Measurements from ENCODE around the gene TMC7.

TMC7 gene

GRCh38 chr16:19094542-19095365, 111.0 kb downstream of the TMC7 start:
- Histone ChIP-seq H4K20me1 (ENCODE audit: insufficient read depth, low read length, poor library complexity, severe bottlenecking) (no peaks in the 10 kb centered on the region), H3F3A (ENCODE audit: low read depth) (no peaks in the 10 kb centered on the region), H3K9me3 (ENCODE audit: insufficient read depth, low read depth, low read length) (no peaks in the 10 kb centered on the region), H2AFZ (ENCODE audit: low read length) (no peak overlapping the region), H3K9me2 (replicated peaks; ENCODE audit: low read depth, low read length) (no peaks in the 10 kb centered on the region), H3K9ac (ENCODE audit: low read depth, low read length, poor library complexity, severe bottlenecking) (no peak overlapping the region), H3K4me1 (ENCODE audit: insufficient read depth, low read length, poor library complexity, severe bottlenecking) (no peaks in the 10 kb centered on the region), H3K36me3 (ENCODE audit: insufficient read depth, low read length) (no peaks in the 10 kb centered on the region), H3K79me2 (ENCODE audit: insufficient read depth, low read length) (no peaks in the 10 kb centered on the region), H3K4me2 (ENCODE audit: low read depth, low read length, poor library complexity, severe bottlenecking) (no peak overlapping the region), H3K27me3 (ENCODE audit: insufficient read depth, low read length, poor library complexity, severe bottlenecking) (no peaks in the 10 kb centered on the region), H3K4me3 (ENCODE audit: low read length, poor library complexity, severe bottlenecking) (no peak overlapping the region)
- TF ChIP-seq EZH2phosphoT487 (IDR thresholded peaks at IDR 0.05; ENCODE audit: borderline replicate concordance) (no peak), CTCF (conservative IDR thresholded peaks at IDR 0.05; ENCODE audit: low read length) (no peak)

- no peak overlapping the region for H3K4me2 ChIP-seq (ENCODE audit: low read depth, low read length, poor library complexity, severe bottlenecking)
- no peaks in the 10 kb centered on the region for H3F3A ChIP-seq (ENCODE audit: low read depth)
- H3K9ac ChIP-seq (ENCODE audit: low read depth, low read length, poor library complexity, severe bottlenecking), result no peak overlapping the region
- TF ChIP-seq EZH2phosphoT487 (IDR thresholded peaks at IDR 0.05; ENCODE audit: borderline replicate concordance), result no peak
- no peak for TF ChIP-seq CTCF (conservative IDR thresholded peaks at IDR 0.05; ENCODE audit: low read length)
- H3K9me2 ChIP-seq (replicated peaks; ENCODE audit: low read depth, low read length), result no peaks in the 10 kb centered on the region
- H2AFZ ChIP-seq (ENCODE audit: low read length), result no peak overlapping the region
- no peaks in the 10 kb centered on the region for H4K20me1 ChIP-seq (ENCODE audit: insufficient read depth, low read length, poor library complexity, severe bottlenecking)
- no peaks in the 10 kb centered on the region for H3K27me3 ChIP-seq (ENCODE audit: insufficient read depth, low read length, poor library complexity, severe bottlenecking)
- no peak overlapping the region for H3K4me3 ChIP-seq (ENCODE audit: low read length, poor library complexity, severe bottlenecking)
- H3K36me3 ChIP-seq (ENCODE audit: insufficient read depth, low read length), result no peaks in the 10 kb centered on the region
- no peaks in the 10 kb centered on the region for H3K4me1 ChIP-seq (ENCODE audit: insufficient read depth, low read length, poor library complexity, severe bottlenecking)
- no peaks in the 10 kb centered on the region for H3K79me2 ChIP-seq (ENCODE audit: insufficient read depth, low read length)
- no peaks in the 10 kb centered on the region for H3K9me3 ChIP-seq (ENCODE audit: insufficient read depth, low read depth, low read length)
Measured at GRCh38 chr16:19095654-19096053, 111.9 kb downstream of the TMC7 start.

DNA sequence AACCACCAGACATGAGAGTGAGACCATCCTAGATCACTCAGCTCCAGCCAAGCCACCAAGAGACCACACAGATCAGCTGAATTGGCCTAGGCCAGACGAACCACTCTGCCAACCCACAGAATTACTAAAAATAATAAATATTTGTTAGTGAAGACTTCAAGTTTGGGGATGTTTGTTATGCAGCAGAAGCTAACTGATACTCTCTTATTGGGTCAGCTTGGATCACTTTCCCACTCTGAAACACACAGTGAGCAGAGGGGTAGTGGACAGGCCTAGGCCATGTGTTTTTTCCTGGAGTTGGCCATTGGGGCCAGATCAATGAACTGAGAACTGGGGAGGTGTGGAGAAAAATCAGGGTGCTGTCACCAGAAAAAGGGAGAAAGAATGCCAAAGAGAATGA, 114.4 kb downstream of the TMC7 start:
- no peaks in the 10 kb centered on the region for H4K20me1 ChIP-seq (ENCODE audit: insufficient read depth, low read length, poor library complexity, severe bottlenecking)
- H3K9me3 ChIP-seq (ENCODE audit: insufficient read depth, low read depth, low read length), result no peaks in the 10 kb centered on the region
- no peaks in the 10 kb centered on the region for H3F3A ChIP-seq (ENCODE audit: low read depth)
- no peaks in the 10 kb centered on the region for H3K9me2 ChIP-seq (replicated peaks; ENCODE audit: low read depth, low read length)
- no peak overlapping the region for H2AFZ ChIP-seq (ENCODE audit: low read length)
- no peaks in the 10 kb centered on the region for H3K79me2 ChIP-seq (ENCODE audit: insufficient read depth, low read length)
- no peak overlapping the region for H3K4me2 ChIP-seq (ENCODE audit: low read depth, low read length, poor library complexity, severe bottlenecking)
- no peaks in the 10 kb centered on the region for H3K4me1 ChIP-seq (ENCODE audit: insufficient read depth, low read length, poor library complexity, severe bottlenecking)
- H3K36me3 ChIP-seq (ENCODE audit: insufficient read depth, low read length), result no peaks in the 10 kb centered on the region
- H3K9ac ChIP-seq (ENCODE audit: low read depth, low read length, poor library complexity, severe bottlenecking), result no peak overlapping the region
- no peaks in the 10 kb centered on the region for H3K27me3 ChIP-seq (ENCODE audit: insufficient read depth, low read length, poor library complexity, severe bottlenecking)
- no peak for TF ChIP-seq EZH2phosphoT487 (IDR thresholded peaks at IDR 0.05; ENCODE audit: borderline replicate concordance)
- TF ChIP-seq CTCF (conservative IDR thresholded peaks at IDR 0.05; ENCODE audit: low read length), result no peak
- H3K4me3 ChIP-seq (ENCODE audit: low read length, poor library complexity, severe bottlenecking), result no peak overlapping the region

Measured in Loucy (cell line).